Activated T-cell treated with anti-CD3 and anti-CD28 coated beads, Interleukin-2, amount 50 U/mL, for 48 hours (primary cell): Measurements from ENCODE around the gene SMAD6.
"Not testable (repeated sequence)": the region's sequence is repeated elsewhere in the genome, so short reads cannot be mapped to it uniquely, and the experiment has no call there.

Source experiments
- DNase-seq, 2 experiments: peaks; one replicate each; pipeline ENCODE4 v3.0.0-alpha.2; 2020

Gene SMAD6

GRCh38 chr15:66677336-66677735, 24.7 kb upstream of the SMAD6 start:
- DNase-seq: no peak

- DNase-seq: no peak
Observed at GRCh38 chr15:66679061-66679656, 22.9 kb upstream of the SMAD6 start.

- no peak for DNase-seq
Observed at GRCh38 chr15:66679657-66680108, 22.4 kb upstream of the SMAD6 start.

GRCh38 chr15:66680502-66680901, 21.5 kb upstream of the SMAD6 start:
- DNase-seq: no peak

- DNase-seq: no peak
Observed at GRCh38 chr15:66681395-66681794, 20.6 kb upstream of the SMAD6 start.

- DNase-seq: no peak
Observed at GRCh38 chr15:66682246-66682645, 19.8 kb upstream of the SMAD6 start.

GRCh38 chr15:66682865-66683264, 19.2 kb upstream of the SMAD6 start:
- no peak for DNase-seq

GRCh38 chr15:66684136-66684681, 17.8 kb upstream of the SMAD6 start:
- no peak for DNase-seq

GRCh38 chr15:66685638-66686150, 16.3 kb upstream of the SMAD6 start:
- DNase-seq: no peak

GRCh38 chr15:66690912-66691311, 11.1 kb upstream of the SMAD6 start:
- not testable (repeated sequence) for DNase-seq

- no peak for DNase-seq
Observed at GRCh38 chr15:66691727-66692126, 10.3 kb upstream of the SMAD6 start.

- no peak for DNase-seq
Observed at GRCh38 chr15:66692391-66692790, 9.6 kb upstream of the SMAD6 start.

GRCh38 chr15:66692808-66693596, 9.0 kb upstream of the SMAD6 start:
- DNase-seq: peak in 1 of 2 experiments; percentile 25

- DNase-seq: no peak
Observed at GRCh38 chr15:66696770-66697169, 5.3 kb upstream of the SMAD6 start.

- no peak for DNase-seq
Observed at GRCh38 chr15:66698318-66698961, 3.6 kb upstream of the SMAD6 start.

- DNase-seq: no peak
Observed at GRCh38 chr15:66698971-66699370, 3.1 kb upstream of the SMAD6 start.

- no peak for DNase-seq
Observed at GRCh38 chr15:66700412-66700801, 1.6 kb upstream of the SMAD6 start.

GRCh38 chr15:66700802-66701421, 1.1 kb upstream of the SMAD6 start:
- DNase-seq: peak; percentile 87 to 92

- peak in 1 of 2 experiments; percentile 69 for DNase-seq
Observed at GRCh38 chr15:66701422-66702034, 508 bp upstream of the SMAD6 start.

- DNase-seq: peak; percentile 40 to 42
Observed at GRCh38 chr15:66702787-66703539, 927 bp downstream of the SMAD6 start.

GRCh38 chr15:66703540-66703941, 1.5 kb downstream of the SMAD6 start:
- DNase-seq: peak; percentile 26 to 51
